C4-2B (cell line): ENCODE measurements around the gene TMEM86B.
A peak's percentile ranks its signal among the peaks of the same experiment; 100 is the strongest.

ENCODE experiments used
- CTCF ChIP-seq: fragments of 450-650 bp; conservative IDR thresholded peaks from 2 replicates; pipeline ENCODE4 v1.5.1; 2017; ENCODE audit warnings: mild to moderate bottlenecking
- ZFX ChIP-seq: fragments of 450-650 bp; IDR thresholded peaks from 2 replicates; pipeline ENCODE4 v1.6.1; 2017

- TF ChIP-seq CTCF (no peak), ZFX (peak; percentile 89; the same call in 1 of the 2 replicates)
These were observed 30.4 kb upstream of the TMEM86B start, which contains the start of gene PPP6R1 for GRCh38 chr19:55258828-55259539.
